ENCODE data around the gene RESP18. TPM values are rescaled to one million over a fixed set of nuclear protein-coding genes. Genes with fewer than 3 reads are reported as not detected.

RESP18 gene
- total RNA-seq, 1 donor from 2014 or later: not detected

GRCh38 chr2:219300022-219300421 lies 32.5 kb downstream of the RESP18 start:
- no peak for TF ChIP-seq CTCF (IDR thresholded peaks at IDR 0.05)
- Mint-ChIP-seq H3K4me1 (ENCODE audit: unreplicated experiment) (peaks cover 2% of the 10 kb centered on the region), H3K9me3 (ENCODE audit: unreplicated experiment) (no peaks in the 10 kb centered on the region), H3K27ac (ENCODE audit: unreplicated experiment) (no peak overlapping the region), H3K36me3 (ENCODE audit: unreplicated experiment) (no peaks in the 10 kb centered on the region), H3K4me3 (ENCODE audit: unreplicated experiment) (no peak overlapping the region), H3K27me3 (ENCODE audit: unreplicated experiment) (peaks cover 52% of the 10 kb centered on the region)
- no peak for DNase-seq (ENCODE audit: extremely low spot score, unreplicated experiment)

GRCh38 chr2:219299372-219299760 lies 33.2 kb downstream of the RESP18 start:
- Mint-ChIP-seq H3K9me3 (ENCODE audit: unreplicated experiment) (no peaks in the 10 kb centered on the region), H3K27ac (ENCODE audit: unreplicated experiment) (no peak overlapping the region), H3K36me3 (ENCODE audit: unreplicated experiment) (no peaks in the 10 kb centered on the region), H3K4me3 (ENCODE audit: unreplicated experiment) (no peak overlapping the region), H3K27me3 (ENCODE audit: unreplicated experiment) (peaks cover 45% of the 10 kb centered on the region), H3K4me1 (ENCODE audit: unreplicated experiment) (peaks cover 5% of the 10 kb centered on the region)
- DNase-seq (ENCODE audit: extremely low spot score, unreplicated experiment): no peak
- no peak for TF ChIP-seq CTCF (IDR thresholded peaks at IDR 0.05)

GRCh38 chr2:219298759-219299371 lies 33.7 kb downstream of the RESP18 start:
- no peak overlapping the region for H3K27ac Mint-ChIP-seq (ENCODE audit: unreplicated experiment)
- H3K4me3 Mint-ChIP-seq (ENCODE audit: unreplicated experiment): no peak overlapping the region
- DNase-seq (ENCODE audit: extremely low spot score, unreplicated experiment): peak; percentile 96
- H3K27me3 Mint-ChIP-seq (ENCODE audit: unreplicated experiment): peaks cover 43% of the 10 kb centered on the region
- H3K36me3 Mint-ChIP-seq (ENCODE audit: unreplicated experiment): no peaks in the 10 kb centered on the region
- no peaks in the 10 kb centered on the region for H3K9me3 Mint-ChIP-seq (ENCODE audit: unreplicated experiment)
- peak; percentile 96 for TF ChIP-seq CTCF (IDR thresholded peaks at IDR 0.05)
- peaks cover 10% of the 10 kb centered on the region for H3K4me1 Mint-ChIP-seq (ENCODE audit: unreplicated experiment)

GRCh38 chr2:219297766-219298456 lies 34.6 kb downstream of the RESP18 start:
- no peaks in the 10 kb centered on the region for H3K9me3 Mint-ChIP-seq (ENCODE audit: unreplicated experiment)
- no peak overlapping the region for H3K27ac Mint-ChIP-seq (ENCODE audit: unreplicated experiment)
- no peak for TF ChIP-seq CTCF (IDR thresholded peaks at IDR 0.05)
- H3K4me1 Mint-ChIP-seq (ENCODE audit: unreplicated experiment): peaks cover 11% of the 10 kb centered on the region
- H3K36me3 Mint-ChIP-seq (ENCODE audit: unreplicated experiment): no peaks in the 10 kb centered on the region
- H3K4me3 Mint-ChIP-seq (ENCODE audit: unreplicated experiment): no peak overlapping the region
- DNase-seq (ENCODE audit: extremely low spot score, unreplicated experiment): peak; percentile 48
- H3K27me3 Mint-ChIP-seq (ENCODE audit: unreplicated experiment): peaks cover 34% of the 10 kb centered on the region

- H3K9me3 Mint-ChIP-seq (ENCODE audit: unreplicated experiment): no peaks in the 10 kb centered on the region
- H3K4me3 Mint-ChIP-seq (ENCODE audit: unreplicated experiment): no peak overlapping the region
- peaks cover 11% of the 10 kb centered on the region for H3K4me1 Mint-ChIP-seq (ENCODE audit: unreplicated experiment)
- H3K36me3 Mint-ChIP-seq (ENCODE audit: unreplicated experiment): no peaks in the 10 kb centered on the region
- TF ChIP-seq CTCF (IDR thresholded peaks at IDR 0.05): no peak
- peaks cover 23% of the 10 kb centered on the region for H3K27me3 Mint-ChIP-seq (ENCODE audit: unreplicated experiment)
- no peak for DNase-seq (ENCODE audit: extremely low spot score, unreplicated experiment)
- H3K27ac Mint-ChIP-seq (ENCODE audit: unreplicated experiment): no peak overlapping the region
These were observed 35.7 kb downstream of the RESP18 start for GRCh38 chr2:219296631-219297391.
